ENCODE data around the gene SHISAL2B.
"Not testable (repeated sequence)": the region's sequence is repeated elsewhere in the genome, so short reads cannot be mapped to it uniquely, and the experiment has no call there.

Gene SHISAL2B

GRCh38 chr5:64690417-64691151 lies at the start of gene SHISAL2B:
Gene SHISAL2B (plus strand): TSS chr5:64690503. CDS start chr5:64690624, 121 bp downstream.
- DNase-seq: no peak

- no peak for DNase-seq
Observed at GRCh38 chr5:64644831-64645230, 45.5 kb upstream of the SHISAL2B start.

GRCh38 chr5:64646169-64646568 lies 44.1 kb upstream of the SHISAL2B start:
- no peak for DNase-seq

GRCh38 chr5:64649512-64649911 lies 40.8 kb upstream of the SHISAL2B start:
- no peak for DNase-seq

- no peak for DNase-seq
Observed at GRCh38 chr5:64653766-64654560, 36.3 kb upstream of the SHISAL2B start.

GRCh38 chr5:64654561-64654938 lies 35.8 kb upstream of the SHISAL2B start:
- DNase-seq: no peak

- DNase-seq: no peak
Observed at GRCh38 chr5:64655596-64655995, 34.7 kb upstream of the SHISAL2B start.

- no peak for DNase-seq
Observed at GRCh38 chr5:64659289-64659688, 31.0 kb upstream of the SHISAL2B start.

GRCh38 chr5:64663181-64663580 lies 27.1 kb upstream of the SHISAL2B start:
- DNase-seq: not testable (repeated sequence)

- DNase-seq: no peak
Observed at GRCh38 chr5:64665243-64665642, 25.1 kb upstream of the SHISAL2B start.

GRCh38 chr5:64666078-64666477 lies 24.2 kb upstream of the SHISAL2B start:
- DNase-seq: no peak

GRCh38 chr5:64667068-64667467 lies 23.2 kb upstream of the SHISAL2B start:
- no peak for DNase-seq

- DNase-seq: no peak
Observed at GRCh38 chr5:64670277-64670676, 20.0 kb upstream of the SHISAL2B start.

- no peak for DNase-seq
Observed at GRCh38 chr5:64671678-64672077, 18.6 kb upstream of the SHISAL2B start.

- DNase-seq: no peak
Observed at GRCh38 chr5:64678374-64678773, 11.9 kb upstream of the SHISAL2B start.

GRCh38 chr5:64680289-64680688 lies 10.0 kb upstream of the SHISAL2B start:
- no peak for DNase-seq

GRCh38 chr5:64682608-64683007 lies 7.7 kb upstream of the SHISAL2B start:
- no peak for DNase-seq

- no peak for DNase-seq
Observed at GRCh38 chr5:64685866-64686265, 4.4 kb upstream of the SHISAL2B start.

GRCh38 chr5:64688391-64688790 lies 1.9 kb upstream of the SHISAL2B start:
- no peak for DNase-seq

GRCh38 chr5:64688965-64689364 lies 1.3 kb upstream of the SHISAL2B start:
- DNase-seq: no peak

- DNase-seq: no peak
Observed at GRCh38 chr5:64690104-64690416, 243 bp upstream of the SHISAL2B start.

- DNase-seq: no peak
Observed at GRCh38 chr5:64691291-64691690, 988 bp downstream of the SHISAL2B start.

GRCh38 chr5:64693636-64694035 lies 3.3 kb downstream of the SHISAL2B start:
- no peak for DNase-seq

GRCh38 chr5:64696414-64696813 lies 6.1 kb downstream of the SHISAL2B start:
- DNase-seq: not testable (repeated sequence)

- no peak for DNase-seq
Observed at GRCh38 chr5:64700765-64701164, 10.5 kb downstream of the SHISAL2B start.

Data from SHP77 treated with DMSO at 0.1 percent for 48 hours (cell line).